Kidney (tissue), 14 donors: ENCODE measurements around the gene ANGPTL8. TPM values are rescaled to one million over a fixed set of nuclear protein-coding genes. Genes with fewer than 3 reads are reported as not detected.
A peak's percentile ranks its signal among the peaks of the same experiment; 100 is the strongest.

Experiments
- DNase-seq, 5 donors: peaks; one replicate each; pipeline ENCODE4 v3.0.0-alpha.2; 2013 to 2020
- FAIRE-seq: peaks from 2 replicates; lab custom pipeline; 2012; peaks lifted over from hg19 to GRCh38; lab: Jason Lieb, UNC
- H3K27ac ChIP-seq, 2 donors: one replicate each; pipeline ENCODE4 v1.7.0; 2013; ENCODE audit warnings: low read depth in 2 of 2, low read length in 2 of 2, inconsistent platforms in 1 of 2
- H3K27me3 ChIP-seq: one replicate; pipeline ENCODE4 v1.7.1; 2013; ENCODE audit warnings: low read length, inconsistent platforms; ENCODE audit not compliant: control insufficient read depth, insufficient read depth
- H3K36me3 ChIP-seq, 3 donors: one replicate each; pipeline versions ENCODE4 v1.7.0 to v1.7.1; 2013; ENCODE audit warnings: low read length in 3 of 3, control low read depth in 1 of 3, inconsistent platforms in 1 of 3; ENCODE audit not compliant: insufficient read depth in 3 of 3, control insufficient read depth in 2 of 3
- H3K4me1 ChIP-seq, 3 donors: one replicate each; pipeline versions ENCODE4 v1.7.0 to v1.7.1; 2013; ENCODE audit warnings: low read length in 3 of 3, inconsistent platforms in 1 of 3, low read depth in 1 of 3; ENCODE audit not compliant: control insufficient read depth in 2 of 3, insufficient read depth in 2 of 3
- H3K4me3 ChIP-seq, 3 donors: one replicate each; pipeline versions ENCODE4 v1.7.0 to v1.8.1; 2013; ENCODE audit warnings: low read length in 3 of 3, control low read depth in 1 of 3, inconsistent platforms in 1 of 3
- H3K9ac ChIP-seq, 3 donors: one replicate each; pipeline versions ENCODE4 v1.7.0 to v1.7.1; 2013; ENCODE audit warnings: low read length in 3 of 3, control low read depth in 1 of 3, inconsistent platforms in 1 of 3
- H3K9me3 ChIP-seq, 3 donors: one replicate each; pipeline versions ENCODE4 v1.7.0 to v1.7.1; 2013; ENCODE audit warnings: low read length in 3 of 3, control low read depth in 1 of 3, inconsistent platforms in 1 of 3; ENCODE audit not compliant: control insufficient read depth in 2 of 3, insufficient read depth in 1 of 3
- intact Hi-C: fragments of 100-400 bp; cut with DNase I; formaldehyde crosslinking; loops from one replicate; pipeline ENCODE4 v1.11.1; 2022
- polyA plus RNA-seq: library from polyadenylated mRNA; stranded (reverse); fragments of 350-450 nt; fragmentation: Illumina TruSeq; extraction: RNeasy Lipid Tissue Mini Kit (QIAGEN cat#74804); gene quantifications from one replicate; pipeline ENCODE4 v1.2.3, GENCODE V29; 2014; ENCODE audit warnings: low read depth, low replicate concordance; ENCODE audit not compliant: insufficient read depth
- total RNA-seq: library from RNA; stranded (reverse); fragmentation: NEBNext Ultra II Directional; extraction: Animal tissue kit (Norgen Biotek cat#: 25700); gene quantifications from one replicate; pipeline ENCODE4 v1.2.1, GENCODE V29; 2021
- TF ChIP-seq, protein P1 (sequence below): IDR thresholded peaks from 3 replicates; pipeline ENCODE4 v1.5.1; 2012; ENCODE audit warnings: mild to moderate bottlenecking, moderate library complexity, borderline replicate concordance; ENCODE audit not compliant: insufficient read depth; ENCODE audit errors: extremely low read depth
- donor health status: control.
- donor health status: control.
- donor health status: control.
- donor health status: control.
- donor health status: control.
- donor health status: DM: yes; HTN: yes; CAD: no.
- donor health status: Normal renal cell carcinoma (clear cell type).

ANGPTL8 gene
- total and polyA plus RNA-seq, 2 donors from 2014 or later, result 1.3 to 1.9 TPM

DNA sequence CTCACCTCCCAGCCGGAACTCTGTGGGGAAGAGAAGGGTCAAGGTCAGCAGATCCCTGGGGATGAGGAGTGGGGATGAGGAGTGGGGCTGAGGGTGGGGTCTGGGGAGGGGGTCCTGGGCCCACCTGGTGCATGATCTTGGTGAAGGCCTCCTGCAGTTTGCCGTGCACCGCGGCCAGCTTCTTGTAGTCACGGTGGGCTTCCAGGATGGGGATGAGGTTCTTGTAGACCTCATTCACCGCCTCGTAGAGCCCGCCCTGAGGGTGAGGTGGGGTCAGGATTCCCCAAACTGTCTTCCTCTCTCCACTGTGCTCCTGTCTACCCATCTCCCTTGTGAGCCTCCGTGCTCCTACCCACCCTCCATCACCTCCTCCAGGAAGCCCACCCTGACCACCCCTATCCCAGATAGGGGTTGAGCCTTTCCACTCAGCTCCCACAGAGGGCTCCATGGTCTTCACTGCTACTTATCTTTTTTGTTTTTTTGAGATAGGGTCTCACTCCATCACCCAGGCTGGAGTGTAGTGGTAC lies 35.3 kb upstream of the ANGPTL8 start:
- no peak overlapping the region for H3K4me3 ChIP-seq
- no peak for FAIRE-seq
- peaks cover 0 to 7% (median under 1%) of the 10 kb centered on the region in 3 donors for H3K36me3 ChIP-seq
- TF ChIP-seq, protein P1, sequence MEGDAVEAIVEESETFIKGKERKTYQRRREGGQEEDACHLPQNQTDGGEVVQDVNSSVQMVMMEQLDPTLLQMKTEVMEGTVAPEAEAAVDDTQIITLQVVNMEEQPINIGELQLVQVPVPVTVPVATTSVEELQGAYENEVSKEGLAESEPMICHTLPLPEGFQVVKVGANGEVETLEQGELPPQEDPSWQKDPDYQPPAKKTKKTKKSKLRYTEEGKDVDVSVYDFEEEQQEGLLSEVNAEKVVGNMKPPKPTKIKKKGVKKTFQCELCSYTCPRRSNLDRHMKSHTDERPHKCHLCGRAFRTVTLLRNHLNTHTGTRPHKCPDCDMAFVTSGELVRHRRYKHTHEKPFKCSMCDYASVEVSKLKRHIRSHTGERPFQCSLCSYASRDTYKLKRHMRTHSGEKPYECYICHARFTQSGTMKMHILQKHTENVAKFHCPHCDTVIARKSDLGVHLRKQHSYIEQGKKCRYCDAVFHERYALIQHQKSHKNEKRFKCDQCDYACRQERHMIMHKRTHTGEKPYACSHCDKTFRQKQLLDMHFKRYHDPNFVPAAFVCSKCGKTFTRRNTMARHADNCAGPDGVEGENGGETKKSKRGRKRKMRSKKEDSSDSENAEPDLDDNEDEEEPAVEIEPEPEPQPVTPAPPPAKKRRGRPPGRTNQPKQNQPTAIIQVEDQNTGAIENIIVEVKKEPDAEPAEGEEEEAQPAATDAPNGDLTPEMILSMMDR, result no peak
- peaks cover 0 to 14% (median 11%) of the 10 kb centered on the region in 3 donors for H3K4me1 ChIP-seq
- intact Hi-C loops, result loop anchor here (5.0 kb wide), 1 partner anchor 67 kb away; no protein-coding TSS in a partner anchor
- H3K9me3 ChIP-seq, result no peaks in the 10 kb centered on the region
- H3K9ac ChIP-seq, result no peak overlapping the region
- peak overlapping the region; percentile 75 to 85 for H3K27ac ChIP-seq
- no peak for DNase-seq
- H3K27me3 ChIP-seq, result no peaks in the 10 kb centered on the region

DNA sequence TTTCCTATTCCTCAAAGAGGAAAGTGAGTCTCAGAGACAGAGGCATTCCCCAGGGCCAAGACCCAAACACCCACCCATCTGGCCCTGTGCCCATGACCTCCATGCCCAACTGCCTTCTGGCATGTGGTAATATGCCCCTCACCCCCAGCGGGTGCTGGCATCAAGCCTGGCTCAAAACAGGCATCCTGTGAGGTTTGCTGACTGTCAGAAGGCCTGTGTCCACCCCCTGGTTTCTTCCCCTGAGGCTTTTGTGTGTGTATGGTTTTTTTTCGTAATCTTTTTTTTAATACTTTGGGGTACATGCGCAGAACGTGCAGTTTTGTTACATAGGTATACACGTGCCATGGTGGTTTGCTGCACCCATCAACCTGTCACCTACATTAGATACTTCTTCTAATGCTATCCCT lies 34.5 kb upstream of the ANGPTL8 start:
- H3K9me3 ChIP-seq, result no peaks in the 10 kb centered on the region
- FAIRE-seq (no peak), DNase-seq (peak in 1 of 5 donors; percentile 91)
- peak overlapping the region in 1 of 2 donors; percentile 23 for H3K27ac ChIP-seq
- no peak overlapping the region for H3K4me3 ChIP-seq
- TF ChIP-seq, protein P1, result no peak
- H3K9ac ChIP-seq, result no peak overlapping the region
- peaks cover 0 to 4% (median 0%) of the 10 kb centered on the region in 3 donors for H3K36me3 ChIP-seq
- no peaks in the 10 kb centered on the region for H3K27me3 ChIP-seq
- intact Hi-C loops, result loop anchor here (5.0 kb wide), 1 partner anchor 68 kb away; no protein-coding TSS in a partner anchor
- H3K4me1 ChIP-seq, result peaks cover 0 to 11% (median 10%) of the 10 kb centered on the region in 3 donors

DNA sequence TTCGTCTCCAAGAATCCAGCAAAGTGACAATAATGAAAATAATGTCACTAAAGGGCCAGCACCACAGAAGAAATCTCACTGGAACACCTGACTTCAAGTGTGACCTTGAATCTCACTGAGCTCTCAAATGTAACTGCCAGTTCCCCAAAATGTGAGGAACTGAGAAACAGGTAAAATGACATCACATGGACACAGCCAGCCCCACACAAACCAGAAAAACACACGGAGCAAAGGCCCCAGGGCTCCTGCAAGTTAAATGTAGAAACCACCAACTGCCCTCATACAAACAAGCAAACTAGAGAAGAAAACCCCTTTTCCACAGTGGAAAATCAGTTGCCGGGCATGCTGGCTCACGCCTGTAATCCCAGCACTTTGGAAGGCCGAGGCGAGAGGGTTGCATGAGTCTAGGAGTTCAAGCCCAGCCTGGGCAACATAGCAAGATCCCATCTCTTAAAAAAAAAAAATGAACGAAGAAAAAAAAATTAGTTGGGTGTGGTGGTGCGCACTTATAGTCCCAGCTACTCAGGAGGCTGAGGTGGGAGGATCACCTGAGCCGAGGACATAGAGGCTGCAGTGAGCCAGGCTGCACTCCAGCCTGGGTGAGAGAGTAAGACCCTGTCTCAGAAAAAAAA lies 33.4 kb upstream of the ANGPTL8 start:
- H3K9ac ChIP-seq, result no peak overlapping the region
- intact Hi-C loops, result no loop called here
- peaks cover 5 to 12% (median 6%) of the 10 kb centered on the region in 3 donors for H3K36me3 ChIP-seq
- peak overlapping the region in 1 of 2 donors; percentile 30 for H3K27ac ChIP-seq
- no peaks in the 10 kb centered on the region for H3K27me3 ChIP-seq
- H3K9me3 ChIP-seq, result no peaks in the 10 kb centered on the region
- DNase-seq (no peak), FAIRE-seq (no peak)
- H3K4me1 ChIP-seq, result peaks cover 0 to 11% (median 10%) of the 10 kb centered on the region in 3 donors
- TF ChIP-seq, protein P1, result no peak
- H3K4me3 ChIP-seq, result no peak overlapping the region
